DND-41 (cell line): ENCODE data around the gene SIKE1.

Source experiments
- ATAC-seq: fragments of 200-7000 bp; cut with Tn5 transposase; 3 replicates; pipeline ENCODE4 v1.9.1; 2021; ENCODE audit warnings: low read depth; ENCODE audit not compliant: insufficient read depth
- DNase-seq: peaks from one replicate; pipeline ENCODE4 v3.0.0-alpha.2; 2020
- H2AFZ ChIP-seq: 2 replicates; pipeline ENCODE4 v1.6.0; 2012; ENCODE audit warnings: low read depth, low read length
- H3K27ac ChIP-seq: 2 replicates; pipeline ENCODE4 v1.5.1; 2012; ENCODE audit warnings: low read length, inconsistent platforms
- H3K27me3 ChIP-seq: fragments of 200-600 bp; sonication (generic); 2 replicates; pipeline ENCODE4 v1.6.0; 2012; ENCODE audit warnings: low read length, mild to moderate bottlenecking, inconsistent platforms; ENCODE audit not compliant: insufficient read depth, poor library complexity
- H3K36me3 ChIP-seq: 2 replicates; pipeline ENCODE4 v1.5.1; 2012; ENCODE audit warnings: low read length, inconsistent platforms; ENCODE audit not compliant: insufficient read depth
- H3K4me1 ChIP-seq: 2 replicates; pipeline ENCODE4 v1.5.1; 2012; ENCODE audit warnings: mild to moderate bottlenecking, low read length; ENCODE audit not compliant: insufficient read depth
- H3K4me2 ChIP-seq: 2 replicates; pipeline ENCODE4 v1.6.0; 2012; ENCODE audit warnings: mild to moderate bottlenecking, moderate library complexity, low read length, inconsistent platforms; ENCODE audit not compliant: insufficient read depth
- H3K4me3 ChIP-seq, 2 experiments: fragments of 200-600 bp in 1 of 2; shearing (Covaris generic) in 1 of 2; 2 replicates each; pipeline ENCODE4 v1.5.1; 2012 to 2016; ENCODE audit warnings: inconsistent platforms in 2 of 2, low read length in 2 of 2, mild to moderate bottlenecking in 2 of 2, low read depth in 1 of 2, moderate library complexity in 1 of 2
- H3K79me2 ChIP-seq: 2 replicates; pipeline ENCODE4 v1.6.0; 2012; ENCODE audit warnings: low read length, inconsistent platforms; ENCODE audit not compliant: insufficient read depth
- H3K9ac ChIP-seq: 2 replicates; pipeline ENCODE4 v1.6.0; 2012; ENCODE audit warnings: low read depth, mild to moderate bottlenecking, inconsistent platforms, low read length, moderate library complexity
- H3K9me3 ChIP-seq: 2 replicates; pipeline ENCODE4 v1.5.1; 2012; ENCODE audit warnings: low read length, moderate library complexity, mild to moderate bottlenecking, inconsistent platforms; ENCODE audit not compliant: insufficient read depth, severe bottlenecking
- H4K20me1 ChIP-seq: 2 replicates; pipeline ENCODE4 v1.6.0; 2012; ENCODE audit warnings: low read length; ENCODE audit not compliant: insufficient read depth
- CTCF ChIP-seq: IDR thresholded peaks from 2 replicates; pipeline ENCODE4 v1.5.1; 2012; ENCODE audit warnings: borderline replicate concordance, low read length, moderate library complexity, mild to moderate bottlenecking; ENCODE audit not compliant: poor library complexity, severe bottlenecking; ENCODE audit errors: extremely low read depth
- EZH2 ChIP-seq: IDR thresholded peaks from 3 replicates; pipeline ENCODE4 v1.6.1; 2012; ENCODE audit warnings: borderline replicate concordance, low read depth, mild to moderate bottlenecking, moderate library complexity, low read length, inconsistent platforms; ENCODE audit not compliant: severe bottlenecking

SIKE1 gene

DNA sequence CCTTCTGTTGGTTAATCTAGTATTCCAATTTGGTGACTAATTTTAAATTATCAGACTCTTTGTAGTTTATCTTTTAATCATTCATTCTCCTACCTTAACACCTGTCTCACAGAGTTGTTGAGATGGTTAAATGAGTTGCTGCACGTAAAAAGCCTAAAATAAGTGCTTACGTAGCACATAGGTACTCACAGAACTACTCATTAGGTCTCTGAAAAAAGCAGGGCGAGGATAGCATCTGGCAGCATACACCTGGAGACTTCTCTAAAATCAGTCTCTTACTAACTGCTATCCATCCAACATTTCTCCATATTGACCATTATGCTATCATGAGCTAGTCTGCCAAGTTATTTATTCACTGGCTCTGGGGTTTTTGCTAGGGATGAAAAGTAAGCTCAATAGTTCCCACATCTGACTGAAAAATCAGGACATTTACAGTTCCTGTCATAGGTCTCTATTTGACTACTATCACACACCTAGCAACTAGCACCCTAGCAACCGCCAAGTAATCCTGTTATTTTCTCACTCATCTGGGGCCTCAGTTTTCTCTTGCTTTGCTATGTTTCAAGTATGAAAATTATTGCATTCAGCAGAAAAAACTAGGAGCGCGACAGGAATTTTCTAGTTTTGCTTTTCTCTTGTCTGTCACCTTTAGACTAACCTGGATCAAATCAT is 33.9 kb downstream of the SIKE1 start:
- peaks cover 92% of the 10 kb centered on the region for H4K20me1 ChIP-seq
- H3K9me3 ChIP-seq = no peaks in the 10 kb centered on the region
- TF ChIP-seq EZH2 (no peak), CTCF (no peak)
- H3K36me3 ChIP-seq = peaks cover 94% of the 10 kb centered on the region
- ATAC-seq (no peak), DNase-seq (no peak)
- peaks cover 6% of the 10 kb centered on the region for H3K4me1 ChIP-seq
- no peak overlapping the region for H3K4me2 ChIP-seq
- no peaks in the 10 kb centered on the region for H3K27me3 ChIP-seq
- no peak overlapping the region for H3K4me3 ChIP-seq
- H3K9ac ChIP-seq = no peak overlapping the region
- no peak overlapping the region for H2AFZ ChIP-seq
- H3K79me2 ChIP-seq = peaks cover 100% of the 10 kb centered on the region
- H3K27ac ChIP-seq = no peak overlapping the region

DNA sequence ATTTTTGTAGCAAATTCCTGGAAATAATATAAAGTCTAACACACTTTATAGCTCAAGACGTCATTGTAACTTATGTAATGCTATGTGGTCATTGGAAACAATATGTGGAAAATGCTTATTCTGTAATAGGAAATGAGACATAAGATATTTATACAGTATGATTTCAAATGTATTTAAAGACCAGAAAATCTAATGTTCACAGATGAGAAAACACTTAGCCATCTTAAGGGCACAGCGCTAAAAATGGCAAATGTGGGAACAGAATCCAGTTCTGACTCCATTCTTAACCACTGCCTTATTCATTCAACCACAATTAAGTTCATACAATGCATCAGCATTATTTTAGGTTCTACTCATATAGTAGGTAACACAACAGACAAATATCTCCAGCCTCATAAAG is 35.2 kb downstream of the SIKE1 start:
- no peak for ATAC-seq
- Histone ChIP-seq H3K9me3 (no peaks in the 10 kb centered on the region), H3K4me2 (no peak overlapping the region), H3K27me3 (no peaks in the 10 kb centered on the region), H3K9ac (no peak overlapping the region), H3K27ac (no peak overlapping the region), H3K4me1 (peaks cover 3% of the 10 kb centered on the region; the same call in 1 of the 2 replicates), H3K36me3 (peaks cover 99% of the 10 kb centered on the region), H4K20me1 (peaks cover 92% of the 10 kb centered on the region), H3K4me3 (no peak overlapping the region), H2AFZ (no peak overlapping the region), H3K79me2 (peaks cover 100% of the 10 kb centered on the region)
- TF ChIP-seq EZH2 (no peak), CTCF (no peak)
- no peak for DNase-seq

- Histone ChIP-seq H3K79me2 (peaks cover 98% of the 10 kb centered on the region), H3K9me3 (no peaks in the 10 kb centered on the region), H3K9ac (no peak overlapping the region), H2AFZ (no peak overlapping the region), H3K27ac (no peak overlapping the region), H3K4me1 (no peaks in the 10 kb centered on the region), H4K20me1 (peaks cover 85% of the 10 kb centered on the region), H3K4me3 (no peak overlapping the region), H3K27me3 (no peaks in the 10 kb centered on the region), H3K36me3 (peaks cover 97% of the 10 kb centered on the region), H3K4me2 (no peak overlapping the region)
- no peak for TF ChIP-seq EZH2
- no peak for TF ChIP-seq CTCF
- no peak for DNase-seq
- no peak for ATAC-seq
These were observed 38.3 kb downstream of the SIKE1 start for GRCh38 chr1:114741963-114742746.
